Keratinocyte (primary cell): ENCODE results near the gene KHDRBS1. TPM values are rescaled to one million over a fixed set of nuclear protein-coding genes. Genes with fewer than 3 reads are reported as not detected.

Experiments used
- DNase-seq: peaks from one replicate; pipeline ENCODE4 v3.0.0-alpha.2; 2011; ENCODE audit warnings: low read depth, missing footprints, low spot score
- FAIRE-seq: peaks from 2 replicates; lab custom pipeline; 2011; peaks lifted over from hg19 to GRCh38; lab: Jason Lieb, UNC
- H2AFZ ChIP-seq: 2 replicates; pipeline ENCODE4 v1.6.0; 2012; ENCODE audit warnings: low read length, control low read depth, inconsistent platforms; ENCODE audit not compliant: control insufficient read depth
- H3K27ac ChIP-seq: 2 replicates; pipeline ENCODE4 v1.5.1; 2011; ENCODE audit warnings: low read length; ENCODE audit not compliant: control insufficient read depth, insufficient read depth
- H3K27me3 ChIP-seq: 3 replicates; pipeline ENCODE4 v1.6.0; 2011; ENCODE audit warnings: low read length; ENCODE audit not compliant: control insufficient read depth, insufficient read depth; ENCODE audit errors: extremely low read depth
- H3K36me3 ChIP-seq, 2 experiments: 2 replicates in 1 of 2; 3 replicates in 1 of 2; pipeline ENCODE4 v1.5.1; 2011; ENCODE audit warnings: low read length in 2 of 2, mild to moderate bottlenecking in 1 of 2; ENCODE audit not compliant: control insufficient read depth in 2 of 2, insufficient read depth in 2 of 2; ENCODE audit errors: extremely low read depth in 1 of 2
- H3K4me1 ChIP-seq: 3 replicates; pipeline ENCODE4 v1.5.1; 2011; ENCODE audit warnings: low read length; ENCODE audit not compliant: control insufficient read depth, insufficient read depth; ENCODE audit errors: extremely low read depth
- H3K4me2 ChIP-seq: 3 replicates; pipeline ENCODE4 v1.6.0; 2011; ENCODE audit warnings: low read depth, low read length; ENCODE audit not compliant: control insufficient read depth, insufficient read depth; ENCODE audit errors: extremely low read depth
- H3K4me3 ChIP-seq, 3 experiments: fragments of 200-600 bp in 1 of 3; sonication (generic) in 1 of 3; 2 replicates in 2 of 3; 3 replicates in 1 of 3; pipeline ENCODE4 v1.5.1; 2011 to 2016; ENCODE audit warnings: low read length in 3 of 3, mild to moderate bottlenecking in 3 of 3, control low read depth in 2 of 3, inconsistent platforms in 1 of 3, low read depth in 1 of 3, mixed read lengths in 1 of 3, mixed run types in 1 of 3, moderate library complexity in 1 of 3; ENCODE audit not compliant: control insufficient read depth in 2 of 3, insufficient read depth in 2 of 3; ENCODE audit errors: extremely low read depth in 1 of 3
- H3K79me2 ChIP-seq: 2 replicates; pipeline ENCODE4 v1.6.0; 2012; ENCODE audit warnings: low read length; ENCODE audit not compliant: control insufficient read depth, insufficient read depth
- H3K9ac ChIP-seq: 3 replicates; pipeline ENCODE4 v1.6.0; 2011; ENCODE audit warnings: low read length; ENCODE audit not compliant: control insufficient read depth, insufficient read depth; ENCODE audit errors: extremely low read depth
- H3K9me1 ChIP-seq: 3 replicates; pipeline ENCODE4 v1.6.0; 2011; ENCODE audit warnings: low read length; ENCODE audit not compliant: control insufficient read depth, insufficient read depth; ENCODE audit errors: extremely low read depth
- H3K9me3 ChIP-seq: 2 replicates; pipeline ENCODE4 v1.5.1; 2012; ENCODE audit warnings: low read depth, low read length; ENCODE audit not compliant: control insufficient read depth
- H4K20me1 ChIP-seq: 3 replicates; pipeline ENCODE4 v1.6.0; 2011; ENCODE audit warnings: low read length; ENCODE audit not compliant: control insufficient read depth, insufficient read depth; ENCODE audit errors: extremely low read depth
- EZH2 ChIP-seq: IDR thresholded peaks from one replicate; pipeline ENCODE4 v1.6.1; 2012; ENCODE audit warnings: inconsistent platforms, mild to moderate bottlenecking, low read length, moderate library complexity
- dilution Hi-C: fragments of 300-500 bp; cut with MboI; formaldehyde crosslinking; loops from one replicate; pipeline ENCODE4 v1.7.0; 2020; ENCODE audit warnings: low sequenced_read_pairs; ENCODE audit not compliant: extremely low pct_ligation_motif_present
- polyA plus RNA-seq, 5 experiments: library from polyadenylated mRNA; depleted of rRNA in 3 of 5; stranded (reverse) in 3 of 5; stranded (forward) in 1 of 5; unstranded in 1 of 5; fragments of >200 nt; gene quantifications; 1 replicate in 1 of 5; 2 replicates in 3 of 5; 3 replicates in 1 of 5; pipeline versions ENCODE4 v1.2.1 to v1.2.3, GENCODE V29; 2011 to 2012; ENCODE audit warnings: missing spikeins in 2 of 5, low read depth in 1 of 5, low replicate concordance in 1 of 5
- TF ChIP-seq, protein P1 (sequence below), 3 experiments: IDR thresholded peaks in 1 of 3; conservative IDR thresholded peaks in 1 of 3; optimal IDR thresholded peaks in 1 of 3; 2 replicates in 2 of 3; 3 replicates in 1 of 3; pipeline versions ENCODE3 to v1.5.1; 2011; ENCODE audit warnings: low read length in 3 of 3, mild to moderate bottlenecking in 3 of 3, moderate library complexity in 2 of 3, control low read depth in 1 of 3, inconsistent platforms in 1 of 3; ENCODE audit not compliant: insufficient read depth in 2 of 3; ENCODE audit errors: extremely low read depth in 1 of 3

KHDRBS1 gene
- polyA plus RNA-seq, 1 donor (not counting 4 experiments of a cell fraction or from before 2014, with no cell fraction given) = 54.7 TPM

DNA sequence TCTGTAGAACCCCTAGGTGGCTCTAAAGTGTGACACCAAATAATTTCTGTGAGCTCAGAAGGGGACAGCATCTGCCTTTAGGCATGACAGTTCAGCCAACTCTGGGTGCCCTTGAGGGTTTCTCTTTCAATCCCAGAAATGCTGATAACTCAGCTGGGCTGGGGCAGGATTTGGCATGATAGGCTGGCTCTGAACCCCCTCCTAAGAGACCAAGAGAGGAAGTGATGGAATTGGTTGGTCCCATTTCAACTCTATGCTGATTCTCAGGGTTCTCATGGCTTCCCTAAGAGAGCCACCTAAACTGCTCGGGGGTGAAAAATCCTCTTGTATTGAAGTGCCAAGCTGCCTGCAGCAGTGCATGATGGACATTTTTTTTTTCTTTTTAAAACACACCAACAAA is 30.6 kb downstream of the KHDRBS1 start:
- H4K20me1 ChIP-seq = no peaks in the 10 kb centered on the region
- no peak for FAIRE-seq
- no peaks in the 10 kb centered on the region for H3K27me3 ChIP-seq
- no peaks in the 10 kb centered on the region for H3K9me1 ChIP-seq
- H3K9me3 ChIP-seq = no peaks in the 10 kb centered on the region
- H2AFZ ChIP-seq = no peak overlapping the region
- H3K9ac ChIP-seq = no peak overlapping the region
- peaks cover 36 to 53% of the 10 kb centered on the region in 2 experiments for H3K36me3 ChIP-seq
- H3K27ac ChIP-seq = no peak overlapping the region
- H3K4me2 ChIP-seq = no peak overlapping the region
- H3K79me2 ChIP-seq = peaks cover 13% of the 10 kb centered on the region
- dilution Hi-C loops = no loop called here
- TF ChIP-seq, protein P1, sequence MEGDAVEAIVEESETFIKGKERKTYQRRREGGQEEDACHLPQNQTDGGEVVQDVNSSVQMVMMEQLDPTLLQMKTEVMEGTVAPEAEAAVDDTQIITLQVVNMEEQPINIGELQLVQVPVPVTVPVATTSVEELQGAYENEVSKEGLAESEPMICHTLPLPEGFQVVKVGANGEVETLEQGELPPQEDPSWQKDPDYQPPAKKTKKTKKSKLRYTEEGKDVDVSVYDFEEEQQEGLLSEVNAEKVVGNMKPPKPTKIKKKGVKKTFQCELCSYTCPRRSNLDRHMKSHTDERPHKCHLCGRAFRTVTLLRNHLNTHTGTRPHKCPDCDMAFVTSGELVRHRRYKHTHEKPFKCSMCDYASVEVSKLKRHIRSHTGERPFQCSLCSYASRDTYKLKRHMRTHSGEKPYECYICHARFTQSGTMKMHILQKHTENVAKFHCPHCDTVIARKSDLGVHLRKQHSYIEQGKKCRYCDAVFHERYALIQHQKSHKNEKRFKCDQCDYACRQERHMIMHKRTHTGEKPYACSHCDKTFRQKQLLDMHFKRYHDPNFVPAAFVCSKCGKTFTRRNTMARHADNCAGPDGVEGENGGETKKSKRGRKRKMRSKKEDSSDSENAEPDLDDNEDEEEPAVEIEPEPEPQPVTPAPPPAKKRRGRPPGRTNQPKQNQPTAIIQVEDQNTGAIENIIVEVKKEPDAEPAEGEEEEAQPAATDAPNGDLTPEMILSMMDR (optimal IDR thresholded peaks at IDR 0.05 in 1 of 3, IDR thresholded peaks at IDR 0.05 in 1 of 3, conservative IDR thresholded peaks at IDR 0.05 in 1 of 3; ENCODE audit: extremely low read depth in 1 of 3, insufficient read depth in 2 of 3, low read length in 3 of 3) = no peak
- no peak for TF ChIP-seq EZH2
- no peaks in the 10 kb centered on the region for H3K4me1 ChIP-seq
- H3K4me3 ChIP-seq = no peak overlapping the region
- DNase-seq = no peak

- TF ChIP-seq, protein P1 (optimal IDR thresholded peaks at IDR 0.05 in 1 of 3, IDR thresholded peaks at IDR 0.05 in 1 of 3, conservative IDR thresholded peaks at IDR 0.05 in 1 of 3; ENCODE audit: extremely low read depth in 1 of 3, insufficient read depth in 2 of 3, low read length in 3 of 3) = no peak
- TF ChIP-seq EZH2 = no peak
- H3K79me2 ChIP-seq = peaks cover 7% of the 10 kb centered on the region
- no peak overlapping the region for H3K4me3 ChIP-seq
- no peak overlapping the region for H2AFZ ChIP-seq
- H4K20me1 ChIP-seq = no peaks in the 10 kb centered on the region
- no peak overlapping the region for H3K4me2 ChIP-seq
- no peak overlapping the region for H3K9ac ChIP-seq
- H3K36me3 ChIP-seq = peaks cover 34 to 40% of the 10 kb centered on the region in 2 experiments
- H3K27me3 ChIP-seq = no peaks in the 10 kb centered on the region
- H3K9me1 ChIP-seq = no peaks in the 10 kb centered on the region
- no peaks in the 10 kb centered on the region for H3K9me3 ChIP-seq
- DNase-seq (no peak), FAIRE-seq (no peak)
- dilution Hi-C loops = no loop called here
- H3K27ac ChIP-seq = no peak overlapping the region
- no peaks in the 10 kb centered on the region for H3K4me1 ChIP-seq
Measured at GRCh38 chr1:32045772-32046171, 32.1 kb downstream of the KHDRBS1 start.
